22Rv1 (cell line): ENCODE results near the gene ATP11B.
"Not testable (repeated sequence)": the region's sequence is repeated elsewhere in the genome, so short reads cannot be mapped to it uniquely, and the experiment has no call there.

Source experiments
- H3K27ac ChIP-seq: fragments of 450-650 bp; 2 replicates; pipeline ENCODE4 v1.5.1; 2017
- ZFX ChIP-seq: fragments of 450-650 bp; IDR thresholded peaks from 2 replicates; pipeline ENCODE4 v1.6.1; 2017; ENCODE audit warnings: antibody characterized with exemption, borderline replicate concordance
- TF ChIP-seq, protein P1 (sequence below): fragments of 450-650 bp; IDR thresholded peaks from 2 replicates; pipeline ENCODE4 v1.5.1; 2017; ENCODE audit warnings: mild to moderate bottlenecking

Gene ATP11B

DNA sequence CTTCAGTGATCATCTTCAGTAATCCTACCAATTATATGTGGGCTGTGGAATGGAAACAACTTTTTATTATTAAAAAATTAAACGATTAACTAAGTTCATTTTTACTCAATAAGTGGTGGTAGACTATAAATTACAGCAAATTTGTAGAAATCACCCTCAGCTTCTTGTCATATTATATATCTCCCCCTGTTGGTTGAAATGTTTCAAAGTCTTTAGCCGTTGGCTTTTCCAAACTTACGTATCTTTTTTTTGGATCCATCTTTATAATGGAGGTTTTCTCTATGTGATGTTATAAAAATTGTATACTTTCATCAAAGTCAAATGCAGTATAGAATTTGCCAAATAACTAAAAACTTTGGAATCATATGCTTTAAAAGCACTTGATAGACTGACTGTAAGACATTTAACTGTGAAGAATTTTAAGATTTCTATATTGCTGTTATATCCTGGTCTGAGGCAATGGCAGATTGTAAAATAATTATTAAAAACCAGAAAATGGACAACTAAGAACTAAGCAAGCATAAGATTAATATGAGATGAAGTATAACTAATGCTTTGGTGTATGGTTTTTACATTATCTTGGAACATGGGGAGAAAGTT, 44.7 kb downstream of the ATP11B start:
- TF ChIP-seq ZFX: no peak
- TF ChIP-seq, protein P1, sequence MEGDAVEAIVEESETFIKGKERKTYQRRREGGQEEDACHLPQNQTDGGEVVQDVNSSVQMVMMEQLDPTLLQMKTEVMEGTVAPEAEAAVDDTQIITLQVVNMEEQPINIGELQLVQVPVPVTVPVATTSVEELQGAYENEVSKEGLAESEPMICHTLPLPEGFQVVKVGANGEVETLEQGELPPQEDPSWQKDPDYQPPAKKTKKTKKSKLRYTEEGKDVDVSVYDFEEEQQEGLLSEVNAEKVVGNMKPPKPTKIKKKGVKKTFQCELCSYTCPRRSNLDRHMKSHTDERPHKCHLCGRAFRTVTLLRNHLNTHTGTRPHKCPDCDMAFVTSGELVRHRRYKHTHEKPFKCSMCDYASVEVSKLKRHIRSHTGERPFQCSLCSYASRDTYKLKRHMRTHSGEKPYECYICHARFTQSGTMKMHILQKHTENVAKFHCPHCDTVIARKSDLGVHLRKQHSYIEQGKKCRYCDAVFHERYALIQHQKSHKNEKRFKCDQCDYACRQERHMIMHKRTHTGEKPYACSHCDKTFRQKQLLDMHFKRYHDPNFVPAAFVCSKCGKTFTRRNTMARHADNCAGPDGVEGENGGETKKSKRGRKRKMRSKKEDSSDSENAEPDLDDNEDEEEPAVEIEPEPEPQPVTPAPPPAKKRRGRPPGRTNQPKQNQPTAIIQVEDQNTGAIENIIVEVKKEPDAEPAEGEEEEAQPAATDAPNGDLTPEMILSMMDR: peak; percentile 44
- H3K27ac ChIP-seq: no peak overlapping the region

DNA sequence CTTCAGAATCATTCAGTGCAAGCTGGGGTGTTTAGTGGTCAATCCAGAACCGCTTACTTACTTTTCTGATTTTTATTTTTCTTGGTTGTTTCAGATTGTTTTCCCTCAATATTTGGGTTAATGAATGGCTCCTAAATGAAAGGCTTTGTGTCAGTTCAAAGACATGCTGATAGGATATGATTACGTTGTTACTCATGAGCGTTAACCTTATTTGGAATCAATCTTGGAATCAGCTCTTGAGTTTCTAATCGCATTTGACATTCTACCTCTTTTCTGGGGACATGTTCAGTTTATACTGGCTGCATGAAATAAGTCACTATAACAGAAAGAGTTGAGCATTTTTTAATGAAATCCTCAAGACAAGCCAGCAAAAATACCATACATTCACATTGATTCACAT, 50.2 kb downstream of the ATP11B start:
- TF ChIP-seq, protein P1: no peak
- TF ChIP-seq ZFX: no peak
- H3K27ac ChIP-seq: no peak overlapping the region

DNA sequence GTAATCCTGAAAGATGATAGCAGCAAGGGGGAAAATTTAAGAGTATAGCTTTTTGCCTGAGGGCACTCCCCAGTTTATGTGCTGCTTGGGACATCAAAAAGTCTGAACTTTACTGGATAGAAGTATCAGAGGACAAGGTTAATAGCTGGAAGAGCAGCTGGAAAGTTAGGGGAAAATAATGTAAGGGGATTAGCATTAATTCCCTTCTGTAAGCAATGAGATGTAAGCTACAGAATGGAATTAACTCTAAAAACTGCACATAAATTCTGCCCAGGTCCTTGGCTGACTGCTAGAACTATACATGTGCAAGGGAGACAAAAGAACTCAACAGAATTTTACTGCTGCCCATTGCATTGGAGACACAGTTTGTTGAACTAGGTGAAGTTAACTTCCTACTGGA, 55.6 kb downstream of the ATP11B start:
- TF ChIP-seq, protein P1: no peak
- no peak for TF ChIP-seq ZFX
- H3K27ac ChIP-seq: no peak overlapping the region

DNA sequence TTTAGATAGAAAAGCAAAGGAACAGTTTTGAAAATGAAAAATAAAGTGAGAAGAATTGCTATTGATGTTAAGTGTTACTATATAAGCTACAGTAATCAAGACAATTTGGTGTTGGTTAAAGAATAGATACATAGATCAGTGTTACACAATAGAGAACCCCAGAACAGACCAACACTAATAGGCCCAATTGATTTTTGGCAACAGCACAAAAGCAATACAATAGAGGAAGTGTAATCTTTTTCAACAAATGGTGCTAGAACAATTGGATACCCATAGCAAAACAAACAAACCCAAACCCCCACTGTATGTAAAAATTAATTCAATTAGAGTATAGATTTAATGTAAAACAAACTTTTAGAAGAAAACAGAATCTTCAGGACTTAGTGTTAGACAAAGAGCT, 61.8 kb downstream of the ATP11B start:
- no peak for TF ChIP-seq ZFX
- TF ChIP-seq, protein P1: no peak
- H3K27ac ChIP-seq: no peak overlapping the region

DNA sequence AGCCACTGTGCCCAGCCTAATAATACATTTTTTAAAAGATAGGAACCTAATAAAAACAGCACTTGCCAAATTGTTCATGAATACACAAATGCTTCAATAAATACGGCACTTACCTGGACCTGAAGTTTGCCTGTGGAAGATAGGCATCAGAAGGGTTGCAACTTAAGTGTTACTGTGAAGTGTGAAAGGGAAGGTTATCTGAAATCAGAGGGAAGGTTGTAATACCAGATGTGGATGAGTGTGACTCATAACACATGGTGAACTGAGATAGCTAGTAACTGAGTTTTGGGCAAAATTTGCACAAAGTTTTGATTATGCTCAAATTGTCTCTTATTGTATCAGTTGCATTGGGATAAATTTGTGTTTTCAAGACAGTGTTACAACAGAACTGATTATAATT, 68.0 kb downstream of the ATP11B start:
- H3K27ac ChIP-seq: no peak overlapping the region
- no peak for TF ChIP-seq ZFX
- TF ChIP-seq, protein P1: no peak

DNA sequence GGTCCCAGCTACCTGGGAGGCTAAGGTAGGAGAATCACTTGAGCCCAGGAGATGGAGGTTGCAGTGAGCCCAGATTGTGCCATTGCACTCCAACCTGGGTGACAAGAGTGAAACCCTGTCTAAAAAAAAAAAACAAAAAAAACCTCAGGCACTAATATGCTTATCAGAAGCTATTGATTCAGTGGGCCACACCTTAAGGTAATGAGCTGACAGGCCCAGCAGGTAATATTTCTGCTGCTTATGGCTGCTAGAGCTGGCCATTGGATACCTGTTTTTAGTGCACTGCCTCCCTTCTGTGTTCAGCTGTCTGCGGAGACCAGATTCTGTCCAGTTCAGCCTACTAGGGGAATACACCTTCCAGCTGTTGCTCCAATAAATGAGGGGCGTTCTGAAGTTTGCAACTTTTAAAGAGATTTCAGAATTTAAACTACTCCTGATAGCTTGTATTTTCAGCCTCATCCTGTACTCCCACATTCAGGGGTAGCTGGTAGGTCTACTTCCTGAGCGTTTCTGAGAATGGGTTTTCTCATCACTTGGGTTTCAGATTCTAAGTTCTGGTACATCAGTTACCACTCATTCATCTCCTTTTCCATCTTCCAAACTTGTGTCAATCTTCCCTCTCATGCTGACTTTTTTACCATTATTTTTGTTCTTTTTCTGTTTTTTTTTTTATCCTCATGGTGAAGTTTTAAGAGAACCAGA, 69.0 kb downstream of the ATP11B start:
- H3K27ac ChIP-seq: no peak overlapping the region
- no peak for TF ChIP-seq ZFX
- TF ChIP-seq, protein P1: no peak

DNA sequence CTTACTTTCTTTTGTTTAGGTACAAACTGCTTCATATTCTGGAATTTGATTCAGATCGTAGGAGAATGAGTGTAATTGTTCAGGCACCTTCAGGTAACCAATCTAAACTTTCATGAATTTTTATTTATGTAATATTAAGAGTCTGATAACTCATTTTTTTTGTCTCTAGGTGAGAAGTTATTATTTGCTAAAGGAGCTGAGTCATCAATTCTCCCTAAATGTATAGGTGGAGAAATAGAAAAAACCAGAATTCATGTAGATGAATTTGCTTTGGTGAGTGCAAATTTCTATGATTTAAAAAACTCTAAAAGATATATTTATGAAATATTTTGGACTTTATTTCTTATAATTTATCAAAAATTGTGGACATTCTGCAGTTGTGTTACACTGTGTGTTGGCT, 75.8 kb downstream of the ATP11B start:
- TF ChIP-seq, protein P1: no peak
- TF ChIP-seq ZFX: no peak
- H3K27ac ChIP-seq: no peak overlapping the region

DNA sequence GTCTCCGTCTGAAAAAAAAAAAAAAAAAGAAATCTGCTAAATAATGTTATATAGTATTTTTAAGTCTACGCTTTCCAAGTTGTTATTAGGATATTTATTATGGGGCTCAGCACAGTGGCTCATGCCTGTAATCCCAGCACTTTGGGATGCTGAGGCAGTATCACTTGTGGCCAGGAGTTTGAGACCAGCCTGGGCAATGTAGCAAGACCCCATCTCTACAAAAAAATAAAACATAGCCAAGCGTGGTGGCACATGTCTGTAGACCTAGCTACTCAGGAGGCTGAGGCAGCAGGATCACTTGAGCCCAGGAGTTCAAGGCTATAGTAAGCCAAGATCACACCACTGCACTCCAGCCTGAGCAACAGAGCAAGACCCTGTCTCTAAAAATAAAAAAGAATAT, 77.6 kb downstream of the ATP11B start:
- not testable (repeated sequence) for H3K27ac ChIP-seq
